ENCODE measurements around the gene TNNT2. TPM values are rescaled to one million over a fixed set of nuclear protein-coding genes. Genes with fewer than 3 reads are reported as not detected.

TNNT2 gene
- total RNA-seq, 1 donor, result not detected

DNA sequence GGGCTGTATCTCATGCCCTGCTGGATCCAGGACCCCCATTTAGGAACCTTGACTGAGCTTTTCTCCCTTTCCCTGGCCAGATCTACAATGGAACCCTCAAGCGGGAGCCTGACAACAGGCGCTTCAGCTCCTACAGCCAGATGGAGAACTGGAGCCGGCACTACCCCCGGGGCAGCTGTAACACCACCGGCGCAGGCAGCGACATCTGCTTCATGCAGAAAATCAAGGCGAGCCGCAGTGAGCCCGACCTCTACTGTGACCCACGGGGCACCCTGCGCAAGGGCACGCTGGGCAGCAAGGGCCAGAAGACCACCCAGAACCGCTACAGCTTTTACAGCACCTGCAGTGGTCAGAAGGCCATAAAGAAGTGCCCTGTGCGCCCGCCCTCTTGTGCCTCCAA is 64.4 kb downstream of the TNNT2 start:
- no peak overlapping the region for H3K4me3 ChIP-seq (ENCODE audit: insufficient read depth, low read length)
- TF ChIP-seq, protein P1, sequence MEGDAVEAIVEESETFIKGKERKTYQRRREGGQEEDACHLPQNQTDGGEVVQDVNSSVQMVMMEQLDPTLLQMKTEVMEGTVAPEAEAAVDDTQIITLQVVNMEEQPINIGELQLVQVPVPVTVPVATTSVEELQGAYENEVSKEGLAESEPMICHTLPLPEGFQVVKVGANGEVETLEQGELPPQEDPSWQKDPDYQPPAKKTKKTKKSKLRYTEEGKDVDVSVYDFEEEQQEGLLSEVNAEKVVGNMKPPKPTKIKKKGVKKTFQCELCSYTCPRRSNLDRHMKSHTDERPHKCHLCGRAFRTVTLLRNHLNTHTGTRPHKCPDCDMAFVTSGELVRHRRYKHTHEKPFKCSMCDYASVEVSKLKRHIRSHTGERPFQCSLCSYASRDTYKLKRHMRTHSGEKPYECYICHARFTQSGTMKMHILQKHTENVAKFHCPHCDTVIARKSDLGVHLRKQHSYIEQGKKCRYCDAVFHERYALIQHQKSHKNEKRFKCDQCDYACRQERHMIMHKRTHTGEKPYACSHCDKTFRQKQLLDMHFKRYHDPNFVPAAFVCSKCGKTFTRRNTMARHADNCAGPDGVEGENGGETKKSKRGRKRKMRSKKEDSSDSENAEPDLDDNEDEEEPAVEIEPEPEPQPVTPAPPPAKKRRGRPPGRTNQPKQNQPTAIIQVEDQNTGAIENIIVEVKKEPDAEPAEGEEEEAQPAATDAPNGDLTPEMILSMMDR (IDR thresholded peaks at IDR 0.05; ENCODE audit: extremely low read depth, low read depth, low read length), result no peak
- H3K27me3 ChIP-seq (ENCODE audit: insufficient read depth, low read length), result no peaks in the 10 kb centered on the region
- no peak overlapping the region for H3K4me2 ChIP-seq (ENCODE audit: insufficient read depth, low read length)
- H3K27ac ChIP-seq (ENCODE audit: low read depth, low read length), result no peak overlapping the region
- no peak for DNase-seq (ENCODE audit: insufficient read length, low spot score, missing footprints)
- H4K20me1 ChIP-seq (ENCODE audit: insufficient read depth, low read length), result no peaks in the 10 kb centered on the region
- no peaks in the 10 kb centered on the region for H3K9me3 ChIP-seq (ENCODE audit: low read depth, low read length)
- no peaks in the 10 kb centered on the region for H3K36me3 ChIP-seq (ENCODE audit: insufficient read depth, low read length)
- no peak overlapping the region for H2AFZ ChIP-seq (ENCODE audit: low read length)
- H3K79me2 ChIP-seq (ENCODE audit: insufficient read depth, low read length), result no peaks in the 10 kb centered on the region
- H3K4me1 ChIP-seq (ENCODE audit: insufficient read depth, low read length), result peaks cover 8% of the 10 kb centered on the region

DNA sequence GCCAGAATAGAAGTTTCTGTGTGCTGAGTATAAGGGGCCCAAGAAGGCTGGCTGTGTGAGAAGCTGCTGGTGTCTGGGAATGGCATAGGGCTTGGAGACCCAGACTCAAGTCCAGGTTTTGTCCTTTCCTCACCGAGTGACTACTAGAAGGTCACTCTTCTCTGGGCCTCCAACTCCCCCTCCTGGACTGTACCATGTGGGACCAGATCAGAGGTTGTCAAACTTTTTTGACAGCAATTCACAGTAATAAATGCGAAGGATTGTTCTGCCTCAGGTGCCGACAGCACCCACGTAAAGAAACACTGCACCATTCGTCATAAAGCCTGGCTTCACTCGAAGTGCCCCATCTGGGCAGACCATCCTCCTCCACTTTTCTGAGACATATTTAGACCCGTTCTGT is 65.2 kb downstream of the TNNT2 start:
- H4K20me1 ChIP-seq (ENCODE audit: insufficient read depth, low read length), result no peaks in the 10 kb centered on the region
- no peaks in the 10 kb centered on the region for H3K9me3 ChIP-seq (ENCODE audit: low read depth, low read length)
- H3K4me1 ChIP-seq (ENCODE audit: insufficient read depth, low read length), result peaks cover 13% of the 10 kb centered on the region
- no peaks in the 10 kb centered on the region for H3K27me3 ChIP-seq (ENCODE audit: insufficient read depth, low read length)
- no peaks in the 10 kb centered on the region for H3K36me3 ChIP-seq (ENCODE audit: insufficient read depth, low read length)
- DNase-seq (ENCODE audit: insufficient read length, low spot score, missing footprints), result no peak
- H3K4me2 ChIP-seq (ENCODE audit: insufficient read depth, low read length), result no peak overlapping the region
- H3K4me3 ChIP-seq (ENCODE audit: insufficient read depth, low read length), result no peak overlapping the region
- H3K27ac ChIP-seq (ENCODE audit: low read depth, low read length), result no peak overlapping the region
- H2AFZ ChIP-seq (ENCODE audit: low read length), result no peak overlapping the region
- TF ChIP-seq, protein P1 (IDR thresholded peaks at IDR 0.05; ENCODE audit: extremely low read depth, low read depth, low read length), result no peak
- no peaks in the 10 kb centered on the region for H3K79me2 ChIP-seq (ENCODE audit: insufficient read depth, low read length)

DNA sequence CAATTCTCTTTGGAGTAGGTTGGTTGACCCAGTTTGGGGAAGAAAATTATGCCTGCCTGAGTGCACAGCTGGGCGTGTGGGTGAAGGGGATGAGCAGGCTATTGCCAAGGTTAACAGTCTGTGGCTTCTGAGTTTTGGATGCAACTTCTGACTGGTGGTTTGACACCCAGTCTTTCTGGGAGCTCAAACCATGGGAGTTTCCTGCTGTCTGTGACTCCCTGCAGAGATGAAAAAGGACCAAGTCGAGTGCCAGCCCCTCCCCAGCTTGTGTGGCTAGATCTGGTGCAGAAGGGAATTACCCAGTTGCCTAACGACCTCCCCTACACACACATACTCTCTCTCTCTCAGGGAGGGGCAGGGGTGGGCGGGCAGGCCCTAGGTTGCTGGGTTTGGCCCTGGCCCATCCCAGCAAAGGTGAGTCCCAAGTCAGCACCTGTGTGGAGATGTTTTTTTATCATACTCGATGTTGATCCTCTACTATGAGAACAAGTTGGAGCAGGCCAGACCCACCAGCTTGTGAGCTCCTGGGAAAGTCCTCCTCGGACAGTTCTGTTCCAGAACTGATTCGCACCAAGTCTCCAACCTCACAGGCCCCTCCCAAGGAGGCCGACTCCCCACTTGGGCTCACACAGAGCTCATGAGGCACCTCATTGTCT is 66.0 kb downstream of the TNNT2 start:
- H3K9me3 ChIP-seq (ENCODE audit: low read depth, low read length), result no peaks in the 10 kb centered on the region
- H3K4me2 ChIP-seq (ENCODE audit: insufficient read depth, low read length), result no peak overlapping the region
- no peak overlapping the region for H3K4me3 ChIP-seq (ENCODE audit: insufficient read depth, low read length)
- no peaks in the 10 kb centered on the region for H3K79me2 ChIP-seq (ENCODE audit: insufficient read depth, low read length)
- TF ChIP-seq, protein P1 (IDR thresholded peaks at IDR 0.05; ENCODE audit: extremely low read depth, low read depth, low read length), result no peak
- H3K36me3 ChIP-seq (ENCODE audit: insufficient read depth, low read length), result no peaks in the 10 kb centered on the region
- H2AFZ ChIP-seq (ENCODE audit: low read length), result no peak overlapping the region
- no peaks in the 10 kb centered on the region for H3K27me3 ChIP-seq (ENCODE audit: insufficient read depth, low read length)
- peak; percentile 81 for DNase-seq (ENCODE audit: insufficient read length, low spot score, missing footprints)
- H4K20me1 ChIP-seq (ENCODE audit: insufficient read depth, low read length), result no peaks in the 10 kb centered on the region
- H3K4me1 ChIP-seq (ENCODE audit: insufficient read depth, low read length), result peaks cover 17% of the 10 kb centered on the region
- no peak overlapping the region for H3K27ac ChIP-seq (ENCODE audit: low read depth, low read length)

DNA sequence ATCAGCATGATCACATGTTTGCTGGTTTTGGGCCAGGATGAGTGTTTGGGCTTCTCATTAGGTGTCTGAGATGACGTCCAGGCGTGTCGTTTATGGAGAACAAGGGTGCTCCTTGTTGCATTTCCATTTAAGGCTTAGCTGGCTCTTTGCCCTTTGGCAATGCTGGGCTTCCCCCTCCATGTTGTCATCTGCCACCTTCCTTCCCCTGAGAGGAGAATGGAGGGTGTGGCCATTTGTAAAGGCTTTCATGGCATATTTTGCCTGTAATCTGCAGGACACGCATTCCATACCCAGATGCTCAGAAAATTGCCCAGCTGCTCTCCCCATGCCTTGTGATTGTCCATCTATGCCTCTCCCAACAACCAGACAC is 66.5 kb downstream of the TNNT2 start:
- H4K20me1 ChIP-seq (ENCODE audit: insufficient read depth, low read length), result no peaks in the 10 kb centered on the region
- TF ChIP-seq, protein P1 (IDR thresholded peaks at IDR 0.05; ENCODE audit: extremely low read depth, low read depth, low read length), result no peak
- H3K27ac ChIP-seq (ENCODE audit: low read depth, low read length), result no peak overlapping the region
- peak; percentile 83 for DNase-seq (ENCODE audit: insufficient read length, low spot score, missing footprints)
- H3K36me3 ChIP-seq (ENCODE audit: insufficient read depth, low read length), result no peaks in the 10 kb centered on the region
- no peaks in the 10 kb centered on the region for H3K79me2 ChIP-seq (ENCODE audit: insufficient read depth, low read length)
- no peaks in the 10 kb centered on the region for H3K9me3 ChIP-seq (ENCODE audit: low read depth, low read length)
- peaks cover 17% of the 10 kb centered on the region for H3K4me1 ChIP-seq (ENCODE audit: insufficient read depth, low read length)
- no peak overlapping the region for H3K4me2 ChIP-seq (ENCODE audit: insufficient read depth, low read length)
- H3K4me3 ChIP-seq (ENCODE audit: insufficient read depth, low read length), result no peak overlapping the region
- no peak overlapping the region for H2AFZ ChIP-seq (ENCODE audit: low read length)
- H3K27me3 ChIP-seq (ENCODE audit: insufficient read depth, low read length), result no peaks in the 10 kb centered on the region
